Keratinocyte (primary cell): ENCODE data around the gene HOXB6. TPM values are rescaled to one million over a fixed set of nuclear protein-coding genes. Genes with fewer than 3 reads are reported as not detected.

Source experiments
- DNase-seq: peaks from one replicate; pipeline ENCODE4 v3.0.0-alpha.2; 2011; ENCODE audit warnings: low read depth, missing footprints, low spot score
- FAIRE-seq: peaks from 2 replicates; lab custom pipeline; 2011; peaks lifted over from hg19 to GRCh38; lab: Jason Lieb, UNC
- H2AFZ ChIP-seq: 2 replicates; pipeline ENCODE4 v1.6.0; 2012; ENCODE audit warnings: low read length, control low read depth, inconsistent platforms; ENCODE audit not compliant: control insufficient read depth
- H3K27ac ChIP-seq: 2 replicates; pipeline ENCODE4 v1.5.1; 2011; ENCODE audit warnings: low read length; ENCODE audit not compliant: control insufficient read depth, insufficient read depth
- H3K27me3 ChIP-seq: 3 replicates; pipeline ENCODE4 v1.6.0; 2011; ENCODE audit warnings: low read length; ENCODE audit not compliant: control insufficient read depth, insufficient read depth; ENCODE audit errors: extremely low read depth
- H3K36me3 ChIP-seq, 2 experiments: 2 replicates in 1 of 2; 3 replicates in 1 of 2; pipeline ENCODE4 v1.5.1; 2011; ENCODE audit warnings: low read length in 2 of 2, mild to moderate bottlenecking in 1 of 2; ENCODE audit not compliant: control insufficient read depth in 2 of 2, insufficient read depth in 2 of 2; ENCODE audit errors: extremely low read depth in 1 of 2
- H3K4me1 ChIP-seq: 3 replicates; pipeline ENCODE4 v1.5.1; 2011; ENCODE audit warnings: low read length; ENCODE audit not compliant: control insufficient read depth, insufficient read depth; ENCODE audit errors: extremely low read depth
- H3K4me2 ChIP-seq: 3 replicates; pipeline ENCODE4 v1.6.0; 2011; ENCODE audit warnings: low read depth, low read length; ENCODE audit not compliant: control insufficient read depth, insufficient read depth; ENCODE audit errors: extremely low read depth
- H3K4me3 ChIP-seq, 3 experiments: fragments of 200-600 bp in 1 of 3; sonication (generic) in 1 of 3; 2 replicates in 2 of 3; 3 replicates in 1 of 3; pipeline ENCODE4 v1.5.1; 2011 to 2016; ENCODE audit warnings: low read length in 3 of 3, mild to moderate bottlenecking in 3 of 3, control low read depth in 2 of 3, inconsistent platforms in 1 of 3, low read depth in 1 of 3, mixed read lengths in 1 of 3, mixed run types in 1 of 3, moderate library complexity in 1 of 3; ENCODE audit not compliant: control insufficient read depth in 2 of 3, insufficient read depth in 2 of 3; ENCODE audit errors: extremely low read depth in 1 of 3
- H3K79me2 ChIP-seq: 2 replicates; pipeline ENCODE4 v1.6.0; 2012; ENCODE audit warnings: low read length; ENCODE audit not compliant: control insufficient read depth, insufficient read depth
- H3K9ac ChIP-seq: 3 replicates; pipeline ENCODE4 v1.6.0; 2011; ENCODE audit warnings: low read length; ENCODE audit not compliant: control insufficient read depth, insufficient read depth; ENCODE audit errors: extremely low read depth
- H3K9me1 ChIP-seq: 3 replicates; pipeline ENCODE4 v1.6.0; 2011; ENCODE audit warnings: low read length; ENCODE audit not compliant: control insufficient read depth, insufficient read depth; ENCODE audit errors: extremely low read depth
- H3K9me3 ChIP-seq: 2 replicates; pipeline ENCODE4 v1.5.1; 2012; ENCODE audit warnings: low read depth, low read length; ENCODE audit not compliant: control insufficient read depth
- H4K20me1 ChIP-seq: 3 replicates; pipeline ENCODE4 v1.6.0; 2011; ENCODE audit warnings: low read length; ENCODE audit not compliant: control insufficient read depth, insufficient read depth; ENCODE audit errors: extremely low read depth
- CTCF ChIP-seq, 3 experiments: IDR thresholded peaks in 1 of 3; conservative IDR thresholded peaks in 1 of 3; optimal IDR thresholded peaks in 1 of 3; 2 replicates in 2 of 3; 3 replicates in 1 of 3; pipeline versions ENCODE3 to v1.5.1; 2011; ENCODE audit warnings: low read length in 3 of 3, mild to moderate bottlenecking in 3 of 3, moderate library complexity in 2 of 3, control low read depth in 1 of 3, inconsistent platforms in 1 of 3; ENCODE audit not compliant: insufficient read depth in 2 of 3; ENCODE audit errors: extremely low read depth in 1 of 3
- EZH2 ChIP-seq: IDR thresholded peaks from one replicate; pipeline ENCODE4 v1.6.1; 2012; ENCODE audit warnings: inconsistent platforms, mild to moderate bottlenecking, low read length, moderate library complexity
- dilution Hi-C: fragments of 300-500 bp; cut with MboI; formaldehyde crosslinking; loops from one replicate; pipeline ENCODE4 v1.7.0; 2020; ENCODE audit warnings: low sequenced_read_pairs; ENCODE audit not compliant: extremely low pct_ligation_motif_present
- polyA plus RNA-seq, 5 experiments: library from polyadenylated mRNA; depleted of rRNA in 3 of 5; stranded (reverse) in 3 of 5; stranded (forward) in 1 of 5; unstranded in 1 of 5; fragments of >200 nt; gene quantifications; 1 replicate in 1 of 5; 2 replicates in 3 of 5; 3 replicates in 1 of 5; pipeline versions ENCODE4 v1.2.1 to v1.2.3, GENCODE V29; 2011 to 2012; ENCODE audit warnings: missing spikeins in 2 of 5, low read depth in 1 of 5, low replicate concordance in 1 of 5

HOXB6 gene
- polyA plus RNA-seq, 1 donor (not counting 4 experiments of a cell fraction or from before 2014, with no cell fraction given): 0.62 TPM

GRCh38 chr17:48605409-48605919 lies 678 bp upstream of the HOXB6 start:
- dilution Hi-C loops: no loop called here
- Histone ChIP-seq H3K9me1 (no peaks in the 10 kb centered on the region), H3K4me3 (no peak overlapping the region), H3K4me1 (peaks cover 7% of the 10 kb centered on the region), H3K27me3 (peaks cover 93% of the 10 kb centered on the region), H2AFZ (no peak overlapping the region), H3K4me2 (no peak overlapping the region), H3K27ac (no peak overlapping the region), H3K9ac (no peak overlapping the region), H3K79me2 (no peaks in the 10 kb centered on the region), H3K9me3 (no peaks in the 10 kb centered on the region), H3K36me3 (no peaks in the 10 kb centered on the region), H4K20me1 (no peaks in the 10 kb centered on the region)
- TF ChIP-seq CTCF (optimal IDR thresholded peaks at IDR 0.05 in 1 of 3, IDR thresholded peaks at IDR 0.05 in 1 of 3, conservative IDR thresholded peaks at IDR 0.05 in 1 of 3; ENCODE audit: extremely low read depth in 1 of 3, insufficient read depth in 2 of 3, low read length in 3 of 3) (no peak), EZH2 (no peak)
- DNase-seq: no peak
- no peak for FAIRE-seq

- Histone ChIP-seq H3K9me1 (no peaks in the 10 kb centered on the region), H4K20me1 (no peaks in the 10 kb centered on the region), H3K79me2 (no peaks in the 10 kb centered on the region), H3K27ac (no peak overlapping the region), H2AFZ (peak overlapping the region; percentile 25), H3K36me3 (no peaks in the 10 kb centered on the region), H3K4me1 (peaks cover 7% of the 10 kb centered on the region), H3K27me3 (peaks cover 97% of the 10 kb centered on the region), H3K4me3 (peak overlapping the region in 2 of 3 experiments; percentile 35 to 56), H3K4me2 (peak overlapping the region; percentile 50), H3K9me3 (no peaks in the 10 kb centered on the region), H3K9ac (no peak overlapping the region)
- no peak for FAIRE-seq
- dilution Hi-C loops: no loop called here
- TF ChIP-seq EZH2 (peak; percentile 53), CTCF (optimal IDR thresholded peaks at IDR 0.05 in 1 of 3, IDR thresholded peaks at IDR 0.05 in 1 of 3, conservative IDR thresholded peaks at IDR 0.05 in 1 of 3; ENCODE audit: extremely low read depth in 1 of 3, insufficient read depth in 2 of 3, low read length in 3 of 3) (no peak)
- no peak for DNase-seq
Measured at GRCh38 chr17:48603959-48604769, 622 bp downstream of the HOXB6 start.
